HG02870 (cell line): ENCODE measurements around the gene MRPS24.
"Not testable (repeated sequence)": the region's sequence is repeated elsewhere in the genome, so short reads cannot be mapped to it uniquely, and the experiment has no call there.

Experiments used
- ATAC-seq: cut with Tn5 transposase; IDR thresholded peaks from one replicate; pipeline ENCODE4 v1.9.1; 2021; ENCODE audit warnings: mild to moderate bottlenecking, moderate library complexity; ENCODE audit not compliant: unreplicated experiment

The MRPS24 gene

DNA sequence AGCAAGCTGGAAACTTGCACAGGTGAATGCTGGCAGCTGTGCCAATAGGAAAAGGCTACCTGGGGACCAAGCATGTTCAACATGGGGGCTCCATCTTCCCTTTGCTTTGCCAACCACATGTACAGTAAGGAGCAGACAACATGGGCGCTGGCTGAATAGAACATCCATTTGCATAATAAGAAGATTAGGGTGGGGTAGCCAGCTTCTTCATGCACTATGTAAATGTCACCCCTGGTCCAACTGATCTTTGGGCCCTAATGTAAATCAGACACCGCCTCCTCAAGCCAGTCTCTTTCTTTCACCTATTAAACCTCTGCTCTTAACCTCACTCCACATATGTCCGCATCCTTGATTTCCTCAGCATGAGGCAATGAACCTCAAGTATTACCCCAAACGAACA is 26.0 kb downstream of the MRPS24 start:
- ATAC-seq = no peak

DNA sequence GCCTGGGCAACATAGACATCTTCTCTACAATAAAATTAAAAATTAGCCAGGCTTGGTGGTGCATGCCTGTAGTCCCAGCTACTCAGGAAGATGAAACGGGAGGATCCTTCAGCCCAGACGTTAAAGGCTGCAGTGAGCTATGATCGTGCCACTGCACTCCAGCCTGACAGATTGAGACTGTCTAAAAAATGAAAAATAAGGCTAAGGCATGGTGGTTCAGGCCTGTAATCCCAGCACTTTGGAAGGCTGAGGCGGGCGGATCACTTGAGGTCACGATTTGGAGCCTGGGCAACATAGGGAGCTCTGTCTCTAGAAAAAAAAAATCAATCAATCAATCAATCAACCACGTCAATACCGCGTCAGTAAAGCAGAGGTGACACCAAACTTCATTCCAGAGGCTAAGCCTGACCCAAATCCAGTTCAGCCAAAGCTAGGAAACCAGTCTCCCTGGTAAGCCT is 31.1 kb downstream of the MRPS24 start:
- no peak for ATAC-seq

DNA sequence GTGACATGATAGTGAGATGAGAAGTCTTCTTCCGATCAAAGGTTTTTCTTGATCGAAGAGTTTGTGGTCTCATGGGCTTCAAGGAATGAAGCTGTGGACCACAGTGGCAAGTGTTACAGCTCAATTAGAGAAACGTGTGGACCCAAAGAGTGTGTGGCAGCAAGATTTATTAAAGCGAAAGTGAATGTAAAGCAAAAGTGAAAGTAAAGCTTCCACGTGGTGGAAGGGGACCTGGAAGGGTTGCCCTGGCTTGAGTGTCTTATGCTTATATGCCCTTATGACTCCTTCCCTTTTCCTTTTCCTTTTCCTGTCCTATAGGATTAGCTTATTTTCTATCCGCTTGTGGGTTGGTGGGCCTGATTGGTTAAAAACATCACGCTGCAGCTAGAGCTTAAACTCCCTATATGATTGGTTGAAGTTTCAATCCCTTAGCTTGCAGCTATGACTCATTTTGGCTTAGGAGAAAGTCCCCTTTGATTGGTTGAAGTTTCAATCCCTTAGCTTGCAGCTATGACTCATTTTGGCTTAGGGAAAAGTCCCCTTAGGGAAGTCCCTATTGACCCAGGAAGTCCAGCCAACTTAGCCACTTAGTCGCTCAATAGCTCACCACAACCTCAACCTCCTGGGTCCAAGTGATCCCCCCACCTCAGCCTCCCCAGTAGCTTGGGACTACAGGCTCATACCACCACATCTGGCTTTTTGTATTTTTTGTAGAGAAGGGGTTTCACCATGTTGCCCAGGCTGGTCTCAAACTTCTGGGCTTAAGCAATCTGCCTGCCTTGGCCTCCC is 34.7 kb downstream of the MRPS24 start:
- peak; percentile 45 for ATAC-seq

DNA sequence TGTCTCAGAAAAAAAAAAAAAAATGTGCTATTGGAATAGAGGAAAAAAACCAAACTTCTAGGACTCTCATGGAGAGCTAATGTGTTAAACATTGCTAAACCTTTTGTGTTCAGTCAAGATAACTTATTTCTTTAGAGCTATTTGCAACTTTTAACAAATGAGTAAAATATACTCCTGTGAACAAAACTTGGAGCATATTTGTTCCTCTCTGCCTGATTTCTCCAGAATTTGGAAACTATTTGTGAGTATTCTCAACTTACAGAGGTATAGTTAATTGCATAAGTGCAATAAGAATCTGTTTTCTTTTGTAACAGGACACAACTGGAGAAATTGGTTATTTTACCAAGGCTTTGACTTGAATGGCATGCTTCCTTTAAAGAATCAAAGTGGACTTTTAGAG is 38.4 kb downstream of the MRPS24 start:
- ATAC-seq = not testable (repeated sequence)

DNA sequence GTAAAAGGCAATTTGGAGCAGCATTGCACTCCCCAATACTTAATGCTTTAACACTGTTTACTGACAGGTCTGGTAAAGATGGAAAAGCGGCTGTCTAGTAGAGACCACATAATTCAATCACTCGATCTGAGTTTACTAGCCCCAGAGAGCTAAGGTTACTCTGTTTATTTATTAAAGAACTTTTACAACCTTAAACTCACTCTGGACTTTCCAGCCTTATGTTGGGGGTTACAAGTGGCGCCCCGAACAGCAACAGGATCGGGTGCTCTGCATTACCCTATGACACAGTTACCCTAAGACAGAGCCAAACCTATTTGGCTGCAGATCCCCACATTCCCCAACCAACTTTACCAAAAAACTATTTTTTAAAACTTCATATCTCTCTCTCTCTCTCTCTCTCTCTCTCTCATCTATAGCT is 43.9 kb downstream of the MRPS24 start:
- no peak for ATAC-seq

DNA sequence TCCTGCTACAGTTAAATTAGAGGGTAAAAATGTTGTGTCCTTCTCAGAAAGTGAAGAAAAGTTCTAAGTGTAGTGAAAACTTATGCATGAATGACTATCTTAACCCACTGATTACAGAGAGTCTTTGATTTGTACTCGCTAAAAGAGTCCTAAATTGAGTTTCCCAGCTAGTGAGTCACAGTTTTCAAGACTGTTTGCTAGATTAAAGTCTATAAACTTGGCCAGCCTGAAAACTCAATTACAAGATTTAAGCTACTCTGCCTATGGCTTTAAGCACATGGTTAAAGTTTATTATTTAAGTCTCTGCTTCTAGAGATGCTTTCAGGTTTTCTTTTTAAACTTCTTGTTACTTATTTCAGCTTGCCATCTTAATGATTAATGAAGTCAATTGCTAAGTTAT is 44.4 kb downstream of the MRPS24 start:
- no peak for ATAC-seq

DNA sequence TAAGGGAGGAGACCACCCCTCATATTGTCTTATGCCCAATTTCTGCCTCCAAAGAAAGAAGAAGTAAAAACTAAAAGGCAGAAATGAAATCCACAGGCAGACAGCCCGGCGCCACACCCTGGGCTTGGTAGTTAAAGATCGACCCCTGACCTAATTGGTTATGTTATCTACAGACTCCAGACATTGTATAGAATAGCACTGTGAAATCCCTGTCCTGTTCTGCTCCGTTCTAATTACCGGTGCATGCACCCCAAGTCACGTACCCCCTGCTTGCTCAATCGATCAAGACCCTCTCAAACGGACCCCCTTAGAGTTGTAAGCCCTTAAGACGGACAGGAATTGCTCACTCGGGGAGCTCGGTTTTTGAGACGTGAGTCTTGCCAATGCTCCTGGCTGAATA is 44.8 kb downstream of the MRPS24 start:
- ATAC-seq = not testable (repeated sequence)

DNA sequence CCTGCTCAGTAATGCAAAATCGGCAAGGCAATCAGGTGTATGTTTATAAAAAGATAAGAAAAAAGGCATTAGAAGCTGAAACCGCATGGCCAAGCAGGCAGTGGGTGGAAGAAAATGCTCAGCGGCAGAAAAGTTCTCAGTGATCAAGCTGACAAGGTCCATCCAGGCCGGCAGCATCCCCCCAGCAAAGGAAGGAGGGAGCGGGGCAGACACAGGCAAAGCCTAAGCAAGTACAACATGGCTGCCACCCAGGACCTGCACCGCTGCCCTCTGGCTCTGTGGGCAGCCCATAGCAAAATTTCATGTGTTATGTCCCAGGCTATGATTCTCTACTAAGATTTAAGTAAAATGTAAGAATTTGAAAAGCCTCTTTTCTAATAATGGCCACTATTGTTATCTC is 45.4 kb downstream of the MRPS24 start:
- ATAC-seq = no peak

DNA sequence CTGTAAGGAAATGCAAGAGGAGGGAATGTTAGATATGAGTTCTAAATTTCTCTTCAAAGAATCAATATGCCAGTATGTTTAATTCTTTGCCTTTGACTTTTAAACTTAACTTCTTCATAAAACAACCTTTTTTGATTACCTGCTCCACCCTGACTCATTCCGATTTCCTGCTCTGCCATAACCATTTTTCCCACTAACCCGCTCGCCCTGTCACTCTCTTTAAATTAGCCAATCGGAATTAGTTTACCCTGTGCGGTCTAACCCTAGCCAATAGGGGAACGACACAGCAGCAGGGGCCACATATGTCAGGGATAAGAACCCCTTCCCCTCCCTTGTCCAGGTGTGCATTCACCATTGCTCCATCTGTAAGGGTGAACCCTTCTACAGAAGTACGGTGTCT is 45.9 kb downstream of the MRPS24 start:
- not testable (repeated sequence) for ATAC-seq
